Psoas muscle (tissue), 8 donors: ENCODE results near the gene UBE3D. TPM values are rescaled to one million over a fixed set of nuclear protein-coding genes. Genes with fewer than 3 reads are reported as not detected.

Experiments used
- ATAC-seq, 4 donors: fragments of 200-7000 bp; cut with Tn5 transposase; one replicate each; pipeline ENCODE4 v1.9.1; 2020; ENCODE audit warnings: moderate library complexity in 3 of 4, mild to moderate bottlenecking in 2 of 4
- DNase-seq, 2 donors: peaks; one replicate each; pipeline ENCODE4 v3.0.0-alpha.2; 2020
- H3K27ac ChIP-seq: fragments of 200-600 bp; one replicate; pipeline ENCODE4 v1.8.0; 2022
- H3K27me3 ChIP-seq, 3 donors: fragments of 200-600 bp in 1 of 3; one replicate each; pipeline versions ENCODE4 v1.6.1 to v1.8.0; 2013 to 2022; ENCODE audit warnings: low read length in 2 of 3, mild to moderate bottlenecking in 2 of 3, moderate library complexity in 1 of 3; ENCODE audit not compliant: insufficient read depth in 3 of 3
- H3K36me3 ChIP-seq, 2 donors: fragments of 200-600 bp in 1 of 2; one replicate each; pipeline versions ENCODE4 v1.6.1 to v1.8.0; 2013 to 2022; ENCODE audit warnings: low read depth in 1 of 2, mild to moderate bottlenecking in 1 of 2, moderate library complexity in 1 of 2; ENCODE audit not compliant: insufficient read depth in 1 of 2
- H3K4me1 ChIP-seq: fragments of 200-600 bp; one replicate; pipeline ENCODE4 v1.8.0; 2022
- H3K4me3 ChIP-seq: fragments of 200-600 bp; one replicate; pipeline ENCODE4 v1.8.0; 2022; ENCODE audit warnings: mild to moderate bottlenecking
- H3K9me3 ChIP-seq: fragments of 200-600 bp; one replicate; pipeline ENCODE4 v1.8.0; 2022
- WGBS, 3 donors: extraction: QIAGEN DNeasy Blood & Tissue Kit; methylation state at CpG; one replicate each; pipeline versions ENCODE4 v1.1.6 to v1.1.7; 2013; 5-methylcytosine and 5-hydroxymethylcytosine counted together
- intact Hi-C, 2 donors: fragments of 100-400 bp; cut with DNase I; formaldehyde crosslinking; loops; one replicate each; pipeline versions ENCODE4 v1.11.0 to v1.14.2; 2022
- polyA plus RNA-seq, 3 donors: library from polyadenylated mRNA; stranded (reverse); fragments of 200-250 nt; gene quantifications; one replicate each; pipeline ENCODE4 v1.2.3, GENCODE V29; 2013
- total RNA-seq, 4 donors: library from RNA; stranded (reverse); fragmentation: NEBNext Ultra II Directional in 2 of 4; extraction: Animal tissue kit (Norgen Biotek cat#: 25700) in 2 of 4; gene quantifications; one replicate each; pipeline versions ENCODE4 v1.2.1 to v1.2.4, GENCODE V29; 2021 to 2023
- TF ChIP-seq, protein P1 (sequence below): fragments of 200-600 bp; IDR thresholded peaks from one replicate; pipeline ENCODE4 v1.8.0; 2022; ENCODE audit warnings: antibody characterized with exemption
- donor health status: healthy with polysubstance abuse.
- donor health status: DM: no; HTN: no; CAD: no; lungs with moderate emphysema.
- donor health status: Bipolar disorder and iron deficiency.
- donor health status: healthy.
- donor health status: DM: yes; HTN: yes; CAD: no.
- donor health status: DM: no; HTN: no; CAD: no.
- donor health status: DM: no; HTN: no; CAD: no.
- donor health status: DM: yes; HTN: yes; CAD: no.

The UBE3D gene
- total and polyA plus RNA-seq, 7 donors = 1.9 to 3.8 (median 2.2) TPM

DNA sequence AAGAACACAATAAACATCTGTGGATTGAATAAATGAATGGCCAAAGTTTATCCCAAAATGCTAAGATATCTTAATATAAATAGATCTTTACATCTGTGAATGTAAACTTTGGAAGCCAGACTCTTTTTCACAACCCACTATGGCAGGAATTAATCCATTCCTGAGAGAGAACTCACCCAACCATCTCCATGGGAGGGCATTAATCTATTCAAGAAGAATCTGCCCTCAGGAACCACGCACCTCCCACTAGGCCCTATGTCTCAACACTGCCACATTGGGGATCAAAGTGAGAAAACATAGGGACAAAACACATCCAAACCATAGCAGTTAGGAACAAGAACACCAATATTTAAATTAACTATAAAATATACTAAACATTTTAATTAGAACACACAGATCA lies 3.4 kb downstream of the UBE3D start:
- Histone ChIP-seq H3K9me3 (no peaks in the 10 kb centered on the region), H3K27ac (no peak overlapping the region), H3K27me3 (no peaks in the 10 kb centered on the region), H3K4me1 (no peaks in the 10 kb centered on the region), H3K4me3 (no peak overlapping the region), H3K36me3 (peaks cover 0 to 16% of the 10 kb centered on the region in 2 donors)
- TF ChIP-seq, protein P1, sequence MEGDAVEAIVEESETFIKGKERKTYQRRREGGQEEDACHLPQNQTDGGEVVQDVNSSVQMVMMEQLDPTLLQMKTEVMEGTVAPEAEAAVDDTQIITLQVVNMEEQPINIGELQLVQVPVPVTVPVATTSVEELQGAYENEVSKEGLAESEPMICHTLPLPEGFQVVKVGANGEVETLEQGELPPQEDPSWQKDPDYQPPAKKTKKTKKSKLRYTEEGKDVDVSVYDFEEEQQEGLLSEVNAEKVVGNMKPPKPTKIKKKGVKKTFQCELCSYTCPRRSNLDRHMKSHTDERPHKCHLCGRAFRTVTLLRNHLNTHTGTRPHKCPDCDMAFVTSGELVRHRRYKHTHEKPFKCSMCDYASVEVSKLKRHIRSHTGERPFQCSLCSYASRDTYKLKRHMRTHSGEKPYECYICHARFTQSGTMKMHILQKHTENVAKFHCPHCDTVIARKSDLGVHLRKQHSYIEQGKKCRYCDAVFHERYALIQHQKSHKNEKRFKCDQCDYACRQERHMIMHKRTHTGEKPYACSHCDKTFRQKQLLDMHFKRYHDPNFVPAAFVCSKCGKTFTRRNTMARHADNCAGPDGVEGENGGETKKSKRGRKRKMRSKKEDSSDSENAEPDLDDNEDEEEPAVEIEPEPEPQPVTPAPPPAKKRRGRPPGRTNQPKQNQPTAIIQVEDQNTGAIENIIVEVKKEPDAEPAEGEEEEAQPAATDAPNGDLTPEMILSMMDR = no peak
- WGBS, 3 donors = 94 to 100% (median 96%) methylated on average over 1 of the region's 1 CpG
- no peak for ATAC-seq
- intact Hi-C loops = loop anchor here in 1 of 2 donors (10.0 kb wide), 1 partner anchor 803 kb away; no protein-coding TSS in a partner anchor
- DNase-seq = no peak

DNA sequence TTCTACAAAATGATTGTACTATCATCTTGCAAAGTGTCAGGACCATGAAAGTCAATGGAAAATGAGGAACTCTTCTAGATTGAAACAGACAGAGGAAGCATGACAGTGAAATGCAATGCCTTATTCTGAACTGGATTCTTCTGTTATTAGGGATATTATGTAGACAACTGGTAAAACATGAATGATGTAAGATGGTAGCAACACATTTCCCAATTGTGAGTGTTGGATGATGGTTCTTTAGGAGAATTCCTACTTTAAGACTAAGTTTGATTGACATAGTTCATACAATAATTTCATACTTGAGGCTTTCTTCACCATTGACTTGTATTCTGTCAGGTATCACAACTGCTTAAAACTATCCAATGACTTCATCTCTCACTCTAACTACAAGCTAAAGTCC lies 4.5 kb downstream of the UBE3D start:
- Histone ChIP-seq H3K27ac (no peak overlapping the region), H3K36me3 (peaks cover 0 to 22% of the 10 kb centered on the region in 2 donors), H3K27me3 (no peaks in the 10 kb centered on the region), H3K4me3 (no peak overlapping the region), H3K4me1 (no peaks in the 10 kb centered on the region), H3K9me3 (no peaks in the 10 kb centered on the region)
- DNase-seq = no peak
- no peak for ATAC-seq
- TF ChIP-seq, protein P1 = no peak
- intact Hi-C loops = loop anchor here in 1 of 2 donors (10.0 kb wide), 1 partner anchor 804 kb away; no protein-coding TSS in a partner anchor

DNA sequence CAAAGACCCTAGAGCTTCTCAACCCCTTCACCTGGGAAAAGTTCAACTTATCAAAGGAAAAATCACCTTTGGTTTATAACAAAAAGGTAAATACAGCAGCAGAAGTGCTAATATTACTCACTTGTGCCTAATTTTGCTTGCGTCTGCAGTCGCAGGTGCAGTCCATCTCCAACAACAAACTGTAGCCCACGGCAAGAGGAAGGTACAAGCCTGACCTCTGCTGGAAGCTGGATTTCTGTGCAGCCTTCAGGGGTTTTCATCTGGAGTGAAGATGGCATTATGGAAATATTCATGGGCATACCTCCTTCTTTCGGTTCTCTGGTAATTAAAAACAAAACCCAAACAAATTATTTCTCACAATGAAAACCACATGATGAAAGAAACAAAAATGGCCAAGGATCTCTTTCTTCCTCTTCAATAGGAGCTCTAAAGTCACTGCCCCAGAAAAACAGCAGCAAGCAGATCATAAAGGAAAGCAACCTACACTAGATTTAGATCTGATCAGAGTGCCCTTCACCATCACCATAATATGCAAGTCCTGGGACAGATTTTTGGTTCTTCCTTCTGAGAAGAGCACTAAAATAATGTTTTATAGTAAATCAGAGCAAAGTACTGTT lies 7.8 kb downstream of the UBE3D start:
- Histone ChIP-seq H3K36me3 (peaks cover 0 to 38% of the 10 kb centered on the region in 2 donors), H3K27ac (no peak overlapping the region), H3K4me3 (no peak overlapping the region), H3K27me3 (no peaks in the 10 kb centered on the region), H3K4me1 (peaks cover 2% of the 10 kb centered on the region), H3K9me3 (no peaks in the 10 kb centered on the region)
- ATAC-seq = peak in 2 of 4 donors; percentile 53 to 69
- WGBS, 3 donors = 30 to 49% (median 46%) methylated on average over 4 of the region's 4 CpGs
- intact Hi-C loops = loop anchor here (5.0 kb wide), 1 partner anchor 806 kb away; no protein-coding TSS in a partner anchor
- TF ChIP-seq, protein P1 = peak; percentile 54
- DNase-seq = no peak

DNA sequence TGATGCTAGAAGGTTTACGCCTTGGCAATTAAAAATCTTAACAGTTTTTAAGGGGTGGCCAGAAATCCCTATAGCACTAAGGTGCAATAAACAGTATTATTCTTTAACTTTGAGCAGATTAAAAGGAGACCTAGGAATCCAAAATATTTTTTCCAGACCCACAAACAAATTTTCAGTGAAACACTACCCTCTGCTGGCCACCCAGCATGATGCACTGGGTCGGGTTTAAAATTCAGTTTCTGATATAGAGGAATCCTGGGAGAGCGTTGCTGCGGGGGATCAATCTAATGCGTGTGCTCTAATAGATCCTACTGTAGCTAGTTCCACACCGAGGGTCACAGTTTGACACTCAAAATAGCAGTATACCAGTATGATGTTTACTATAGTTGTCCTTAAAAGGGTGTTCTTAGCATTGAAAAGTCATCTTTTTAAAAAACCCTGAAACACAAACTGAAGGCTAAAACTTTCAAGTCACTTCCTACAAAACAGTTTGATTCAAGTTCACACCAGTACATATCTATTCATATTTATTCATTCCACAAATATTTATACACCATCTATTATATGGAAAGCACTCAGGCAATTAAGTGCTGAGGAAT lies 10.2 kb downstream of the UBE3D start:
- TF ChIP-seq, protein P1 = peak; percentile 82
- H3K4me3 ChIP-seq = no peak overlapping the region
- peak; percentile 37 to 71 (median 60) for ATAC-seq
- intact Hi-C loops = loop anchor here (1.0 to 5.0 kb wide), 2 partner anchors 784 to 803 kb away; no protein-coding TSS in a partner anchor
- H3K9me3 ChIP-seq = no peaks in the 10 kb centered on the region
- H3K27me3 ChIP-seq = no peaks in the 10 kb centered on the region
- H3K4me1 ChIP-seq = peaks cover 10% of the 10 kb centered on the region
- no peak overlapping the region for H3K27ac ChIP-seq
- DNase-seq = peak in 1 of 2 donors; percentile 23
- peaks cover 0 to 39% of the 10 kb centered on the region in 2 donors for H3K36me3 ChIP-seq
- WGBS, 3 donors = 23 to 27% (median 26%) methylated on average over 6 of the region's 6 CpGs
